VCaP (cell line): ENCODE data around the gene EPDR1.

Source experiments
- H3K27ac ChIP-seq: fragments of 450-650 bp; 2 replicates; pipeline ENCODE4 v1.5.1; 2017
- TF ChIP-seq, protein P1 (sequence below): fragments of 450-650 bp; conservative IDR thresholded peaks from 2 replicates; pipeline ENCODE4 v1.5.1; 2017; ENCODE audit warnings: mild to moderate bottlenecking, moderate library complexity

Gene EPDR1

DNA sequence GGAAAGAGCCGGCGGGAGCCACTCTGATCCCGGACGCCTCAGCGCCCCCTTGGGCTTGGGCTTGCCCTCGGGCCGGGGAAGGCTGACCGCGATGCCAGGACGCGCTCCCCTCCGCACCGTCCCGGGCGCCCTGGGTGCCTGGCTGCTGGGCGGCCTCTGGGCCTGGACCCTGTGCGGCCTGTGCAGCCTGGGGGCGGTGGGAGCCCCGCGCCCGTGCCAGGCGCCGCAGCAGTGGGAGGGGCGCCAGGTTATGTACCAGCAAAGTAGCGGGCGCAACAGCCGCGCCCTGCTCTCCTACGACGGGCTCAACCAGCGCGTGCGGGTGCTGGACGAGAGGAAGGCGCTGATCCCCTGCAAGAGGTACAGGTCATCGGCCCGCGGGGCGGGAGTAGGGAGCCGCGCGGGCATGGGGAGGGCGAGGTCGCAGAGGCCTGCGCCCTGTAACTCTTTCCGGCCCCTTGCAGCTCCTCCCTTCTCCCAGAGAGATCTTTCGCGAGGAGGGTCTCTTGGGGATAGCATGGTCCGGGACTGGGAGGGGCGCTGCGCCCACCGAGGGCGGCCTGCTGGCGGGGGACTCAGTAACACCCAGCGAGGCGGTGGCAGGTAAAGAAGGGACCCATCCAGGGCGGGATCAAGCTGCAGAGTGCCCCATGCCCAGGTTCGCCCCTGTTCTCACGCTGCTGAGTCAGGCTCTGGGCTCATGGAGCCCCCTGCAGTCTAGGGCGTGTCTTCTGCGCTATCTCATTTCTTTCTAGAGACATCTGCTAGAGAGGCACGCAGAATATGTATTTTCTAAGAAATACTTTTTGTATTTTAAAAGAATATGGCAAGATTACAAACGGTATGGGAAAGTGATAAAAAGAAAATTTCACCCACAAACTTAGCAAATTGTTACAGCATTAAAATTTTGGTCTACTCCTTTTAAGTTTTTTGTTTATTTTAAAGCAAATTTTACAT is 687 bp downstream of the EPDR1 start:
- H3K27ac ChIP-seq: peak overlapping the region; percentile 97
- TF ChIP-seq, protein P1, sequence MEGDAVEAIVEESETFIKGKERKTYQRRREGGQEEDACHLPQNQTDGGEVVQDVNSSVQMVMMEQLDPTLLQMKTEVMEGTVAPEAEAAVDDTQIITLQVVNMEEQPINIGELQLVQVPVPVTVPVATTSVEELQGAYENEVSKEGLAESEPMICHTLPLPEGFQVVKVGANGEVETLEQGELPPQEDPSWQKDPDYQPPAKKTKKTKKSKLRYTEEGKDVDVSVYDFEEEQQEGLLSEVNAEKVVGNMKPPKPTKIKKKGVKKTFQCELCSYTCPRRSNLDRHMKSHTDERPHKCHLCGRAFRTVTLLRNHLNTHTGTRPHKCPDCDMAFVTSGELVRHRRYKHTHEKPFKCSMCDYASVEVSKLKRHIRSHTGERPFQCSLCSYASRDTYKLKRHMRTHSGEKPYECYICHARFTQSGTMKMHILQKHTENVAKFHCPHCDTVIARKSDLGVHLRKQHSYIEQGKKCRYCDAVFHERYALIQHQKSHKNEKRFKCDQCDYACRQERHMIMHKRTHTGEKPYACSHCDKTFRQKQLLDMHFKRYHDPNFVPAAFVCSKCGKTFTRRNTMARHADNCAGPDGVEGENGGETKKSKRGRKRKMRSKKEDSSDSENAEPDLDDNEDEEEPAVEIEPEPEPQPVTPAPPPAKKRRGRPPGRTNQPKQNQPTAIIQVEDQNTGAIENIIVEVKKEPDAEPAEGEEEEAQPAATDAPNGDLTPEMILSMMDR: peak; percentile 30; the same call in 1 of the 2 replicates

DNA sequence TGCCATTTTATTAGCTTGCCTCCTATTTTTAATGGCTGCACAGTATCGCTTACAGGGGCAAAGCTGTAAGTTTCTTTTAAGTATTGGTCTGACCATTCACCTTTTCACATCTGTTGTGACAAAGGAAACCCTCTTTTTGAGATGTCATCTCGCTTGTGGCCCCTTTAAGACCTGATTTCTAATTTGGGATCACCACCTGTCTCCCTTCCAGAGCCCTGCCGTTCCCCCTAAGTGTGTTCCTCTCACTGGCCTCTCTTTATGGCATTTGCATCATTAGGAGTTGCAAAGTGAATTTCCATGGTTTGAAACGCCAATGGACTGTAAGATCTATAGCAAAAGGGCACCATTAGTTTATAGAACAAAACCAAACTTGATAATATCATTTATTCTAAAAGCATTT is 1.4 kb downstream of the EPDR1 start:
- TF ChIP-seq, protein P1: no peak
- H3K27ac ChIP-seq: peak overlapping the region; percentile 97

DNA sequence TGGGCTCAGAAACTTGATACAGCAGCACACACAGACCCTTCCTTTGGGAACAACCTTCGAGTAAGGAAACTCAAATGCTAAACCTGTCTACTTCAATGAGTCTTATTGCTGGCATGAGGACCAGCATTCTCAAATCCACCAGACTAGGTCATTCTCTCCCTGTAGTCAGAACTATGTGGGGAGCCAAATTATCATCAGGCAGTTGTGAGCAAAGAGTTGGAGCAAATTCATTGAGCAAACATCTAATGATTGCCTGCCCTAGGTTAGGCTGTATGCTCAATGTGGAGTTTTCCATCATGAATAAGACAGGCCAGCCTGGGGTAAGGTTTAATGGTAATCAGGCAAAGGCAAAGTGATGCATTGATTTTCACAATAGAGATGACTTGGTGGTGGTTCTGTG is 3.6 kb downstream of the EPDR1 start:
- TF ChIP-seq, protein P1: no peak
- no peak overlapping the region for H3K27ac ChIP-seq

DNA sequence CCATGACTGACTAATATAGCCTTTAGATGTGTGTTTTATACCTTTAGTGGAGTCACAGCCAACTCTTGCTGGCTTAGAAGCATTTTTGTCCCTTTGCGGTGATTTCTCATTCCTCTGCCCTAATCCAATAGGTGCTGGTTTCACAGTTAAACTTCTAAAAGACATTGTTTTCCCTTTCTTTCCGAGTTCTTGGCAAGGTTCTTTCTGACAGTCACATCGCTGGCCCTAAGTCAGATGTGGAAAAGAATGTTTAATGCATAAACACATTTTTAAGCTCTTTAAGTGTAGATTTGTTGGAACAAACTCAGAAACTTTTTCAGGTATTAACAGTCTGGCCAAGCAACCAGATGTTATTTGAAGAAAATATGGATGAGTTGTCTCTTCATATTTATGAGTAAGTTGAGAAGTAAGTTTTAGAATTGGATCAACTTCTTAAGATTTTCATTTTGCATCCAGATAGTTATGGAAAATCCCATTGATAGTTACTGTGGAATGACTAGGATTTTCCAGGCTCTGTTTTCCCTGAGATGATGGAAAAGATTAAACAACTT is 4.1 kb downstream of the EPDR1 start:
- no peak overlapping the region for H3K27ac ChIP-seq

DNA sequence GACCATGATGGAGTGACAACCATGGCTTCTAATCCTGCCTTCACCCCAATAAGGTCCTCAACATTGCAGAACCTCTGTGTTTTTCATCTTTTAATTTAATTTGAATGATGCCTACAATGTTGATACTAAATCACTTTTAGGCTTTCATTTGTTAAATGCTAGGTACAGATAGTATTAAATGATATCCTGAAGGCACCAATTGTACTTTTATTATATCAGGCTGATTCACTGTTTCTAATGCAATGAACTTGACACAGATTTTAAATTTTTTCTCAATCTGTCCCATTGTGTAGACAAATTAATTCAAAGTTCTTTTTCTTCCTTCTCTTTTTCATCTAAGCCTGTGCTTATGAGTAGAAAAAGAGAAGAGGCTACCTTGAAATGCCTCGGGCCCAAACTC is 5.2 kb downstream of the EPDR1 start:
- H3K27ac ChIP-seq: peak overlapping the region; percentile 68
- TF ChIP-seq, protein P1: no peak

More for the DNA sequence above, 4.1 kb downstream of the EPDR1 start:
- TF ChIP-seq, protein P1: no peak

DNA sequence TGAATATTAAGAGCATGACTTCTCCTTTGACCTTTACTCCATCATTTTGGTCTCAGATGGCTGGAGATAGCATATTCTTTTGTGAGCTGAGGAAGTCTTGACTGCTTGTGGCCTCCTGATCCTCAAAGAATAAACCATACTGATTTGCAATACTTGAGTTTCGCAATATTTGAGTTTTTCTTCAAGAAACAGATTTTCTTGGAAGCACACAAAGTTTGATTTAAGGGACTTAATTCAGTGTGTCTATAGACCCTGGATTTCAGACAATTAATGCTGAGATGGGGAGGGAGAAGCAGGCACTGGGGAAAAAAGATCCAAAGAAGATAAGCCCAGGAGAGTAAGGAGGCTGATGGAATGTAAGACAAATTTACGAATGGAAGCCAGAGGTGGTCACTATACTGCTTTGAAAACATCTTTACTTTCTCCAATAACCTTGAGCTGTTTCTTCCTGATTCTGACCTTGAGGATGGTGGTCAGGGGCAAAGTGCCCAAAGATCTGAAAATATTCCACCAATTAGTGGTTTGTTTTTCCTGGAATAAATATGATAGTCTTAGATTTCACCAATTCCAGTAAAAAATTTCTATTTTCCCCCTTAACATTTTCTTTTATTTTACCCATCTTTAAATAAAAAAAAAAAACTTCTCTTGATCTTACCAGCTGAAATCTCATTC is 7.5 kb downstream of the EPDR1 start:
- TF ChIP-seq, protein P1: no peak
- peak overlapping the region; percentile 68 for H3K27ac ChIP-seq

DNA sequence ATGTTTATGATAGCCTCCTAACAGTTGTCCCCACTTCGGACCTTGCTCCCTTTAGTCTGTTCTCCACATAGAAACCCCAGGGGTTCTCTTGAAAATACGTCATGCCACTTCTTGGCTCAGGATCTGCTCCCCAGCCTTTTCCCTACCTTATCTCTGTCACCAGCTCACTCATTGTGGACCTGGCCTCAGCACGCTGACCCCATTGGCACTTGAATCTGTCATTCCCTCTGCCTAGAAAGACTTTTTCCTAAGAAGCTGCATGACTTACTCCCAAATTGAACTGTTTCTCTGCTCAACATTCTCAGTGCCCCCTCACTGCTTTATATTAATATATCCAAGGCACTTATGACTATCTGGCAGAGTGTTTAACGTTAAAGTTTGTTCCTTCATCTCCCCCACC is 8.4 kb downstream of the EPDR1 start:
- no peak overlapping the region for H3K27ac ChIP-seq
- TF ChIP-seq, protein P1: no peak
